Prostate gland (tissue), 2 donors: Measurements from ENCODE around the gene PSMD11.

Experiments
- POLR2A ChIP-seq: fragments of 450-650 bp; IDR thresholded peaks from one replicate; pipeline ENCODE4 v1.6.1; 2016; ENCODE audit warnings: antibody characterized with exemption, mild to moderate bottlenecking
- POLR2AphosphoS5 ChIP-seq: sonication (generic); formaldehyde crosslinking; IDR thresholded peaks from one replicate; pipeline ENCODE4 v1.6.1; 2017; ENCODE audit warnings: antibody characterized with exemption
- TF ChIP-seq, protein P1 (sequence below), 4 experiments: fragments of 200-600 bp in 2 of 4; fragments of 450-650 bp in 2 of 4; sonication (generic) in 2 of 4; IDR thresholded peaks; 1 replicate in 3 of 4; 2 replicates in 1 of 4; pipeline ENCODE4 v1.5.1; 2016 to 2019; ENCODE audit warnings: antibody characterized with exemption in 4 of 4, mild to moderate bottlenecking in 2 of 4, moderate library complexity in 2 of 4

DNA sequence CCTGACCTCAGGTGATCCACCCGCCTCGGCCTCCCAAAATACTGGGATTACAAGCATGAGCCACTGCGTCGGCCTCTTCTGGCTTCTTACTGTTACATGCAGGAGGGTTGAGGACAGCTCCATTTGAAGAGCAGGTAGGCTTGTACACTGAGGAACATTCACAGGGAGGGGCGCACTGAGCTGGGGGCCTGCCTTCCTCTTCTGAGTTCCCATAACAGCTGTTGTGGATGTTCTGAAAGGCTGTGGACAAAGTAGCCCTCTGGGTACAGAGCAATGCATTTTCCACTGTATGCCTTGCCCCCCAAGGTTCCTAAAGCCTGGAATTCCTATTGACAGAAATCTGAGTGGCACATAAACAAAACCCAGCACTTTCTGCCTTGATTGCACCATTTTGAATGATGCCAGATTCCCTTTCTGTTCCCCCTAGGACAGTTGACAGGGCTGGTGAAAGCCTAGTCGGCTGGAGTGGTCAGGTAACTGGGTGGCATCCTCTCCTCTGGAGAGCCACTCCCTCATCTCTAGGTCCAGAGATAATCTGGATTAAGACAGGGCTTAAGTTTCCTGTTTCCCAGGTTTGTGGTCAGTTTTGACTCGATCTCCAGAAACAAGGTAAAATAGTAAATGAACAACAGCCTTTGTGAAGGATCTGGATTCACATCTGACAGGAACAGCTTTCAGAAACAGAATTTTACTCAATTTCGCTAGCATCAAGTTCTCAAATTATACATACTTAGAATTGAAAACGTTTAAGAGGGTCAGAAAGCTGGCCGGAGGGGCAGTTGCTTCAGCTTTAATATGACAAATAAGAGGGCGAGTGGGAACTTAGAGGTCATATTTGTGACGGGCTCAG is 41.2 kb downstream of the PSMD11 start:
- TF ChIP-seq POLR2A (no peak), POLR2AphosphoS5 (no peak)
- TF ChIP-seq, protein P1, sequence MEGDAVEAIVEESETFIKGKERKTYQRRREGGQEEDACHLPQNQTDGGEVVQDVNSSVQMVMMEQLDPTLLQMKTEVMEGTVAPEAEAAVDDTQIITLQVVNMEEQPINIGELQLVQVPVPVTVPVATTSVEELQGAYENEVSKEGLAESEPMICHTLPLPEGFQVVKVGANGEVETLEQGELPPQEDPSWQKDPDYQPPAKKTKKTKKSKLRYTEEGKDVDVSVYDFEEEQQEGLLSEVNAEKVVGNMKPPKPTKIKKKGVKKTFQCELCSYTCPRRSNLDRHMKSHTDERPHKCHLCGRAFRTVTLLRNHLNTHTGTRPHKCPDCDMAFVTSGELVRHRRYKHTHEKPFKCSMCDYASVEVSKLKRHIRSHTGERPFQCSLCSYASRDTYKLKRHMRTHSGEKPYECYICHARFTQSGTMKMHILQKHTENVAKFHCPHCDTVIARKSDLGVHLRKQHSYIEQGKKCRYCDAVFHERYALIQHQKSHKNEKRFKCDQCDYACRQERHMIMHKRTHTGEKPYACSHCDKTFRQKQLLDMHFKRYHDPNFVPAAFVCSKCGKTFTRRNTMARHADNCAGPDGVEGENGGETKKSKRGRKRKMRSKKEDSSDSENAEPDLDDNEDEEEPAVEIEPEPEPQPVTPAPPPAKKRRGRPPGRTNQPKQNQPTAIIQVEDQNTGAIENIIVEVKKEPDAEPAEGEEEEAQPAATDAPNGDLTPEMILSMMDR (IDR thresholded peaks at IDR 0.05): no peak
